ENCODE data around the gene PSMB7. TPM values are rescaled to one million over a fixed set of nuclear protein-coding genes. Genes with fewer than 3 reads are reported as not detected.

PSMB7 gene
- total RNA-seq, 4 donors from 2014 or later: 265 to 438 (median 354) TPM

GRCh38 chr9:124437086-124437485 lies 21.8 kb upstream of the PSMB7 start:
- intact Hi-C loops (cut with DNase I; ENCODE audit: low total_unique reads): no loop called here
- TF ChIP-seq CTCF (IDR thresholded peaks at IDR 0.05 in 4 of 5, conservative IDR thresholded peaks at IDR 0.05 in 1 of 5) (no peak), POLR2A (IDR thresholded peaks at IDR 0.05) (no peak)
- H3K36me3 ChIP-seq: no peaks in the 10 kb centered on the region
- no peak overlapping the region for H3K27ac ChIP-seq
- ATAC-seq: no peak
- H3K9me3 ChIP-seq: no peaks in the 10 kb centered on the region
- DNase-seq: no peak
- in situ Hi-C loops (cut with MboI; ENCODE audit: low sequenced_read_pairs in 4 of 4): no loop called here
- H3K4me3 ChIP-seq: no peak overlapping the region
- H3K4me1 ChIP-seq: no peaks in the 10 kb centered on the region
- peaks cover 0 to 9% (median 0%) of the 10 kb centered on the region in 3 donors for H3K27me3 ChIP-seq

GRCh38 chr9:124436320-124436719 lies 21.1 kb upstream of the PSMB7 start:
- H3K27ac ChIP-seq: no peak overlapping the region
- no peak for ATAC-seq

GRCh38 chr9:124429530-124429867 lies 14.3 kb upstream of the PSMB7 start:
- intact Hi-C loops (cut with DNase I; ENCODE audit: low total_unique reads) (no loop called here), in situ Hi-C loops (cut with MboI; ENCODE audit: low sequenced_read_pairs in 4 of 4) (no loop called here)
- ATAC-seq (no peak), DNase-seq (no peak)
- no peak for TF ChIP-seq CTCF (IDR thresholded peaks at IDR 0.05 in 4 of 5, conservative IDR thresholded peaks at IDR 0.05 in 1 of 5)
- Histone ChIP-seq H3K27me3 (no peaks in the 10 kb centered on the region), H3K4me1 (no peaks in the 10 kb centered on the region), H3K27ac (no peak overlapping the region), H3K9me3 (no peaks in the 10 kb centered on the region), H3K36me3 (no peaks in the 10 kb centered on the region), H3K4me3 (no peak overlapping the region)

More at GRCh38 chr9:124436320-124436719, 21.1 kb upstream of the PSMB7 start:
- Histone ChIP-seq H3K4me3 (no peak overlapping the region), H3K9me3 (no peaks in the 10 kb centered on the region), H3K4me1 (no peaks in the 10 kb centered on the region), H3K36me3 (no peaks in the 10 kb centered on the region), H3K27me3 (peaks cover 0 to 9% (median 0%) of the 10 kb centered on the region in 3 donors)
- TF ChIP-seq CTCF (IDR thresholded peaks at IDR 0.05 in 4 of 5, conservative IDR thresholded peaks at IDR 0.05 in 1 of 5) (no peak), POLR2A (IDR thresholded peaks at IDR 0.05) (no peak)
- intact Hi-C loops (cut with DNase I; ENCODE audit: low total_unique reads): no loop called here
- DNase-seq: no peak
- in situ Hi-C loops (cut with MboI; ENCODE audit: low sequenced_read_pairs in 4 of 4): no loop called here

- intact Hi-C loops (cut with DNase I; ENCODE audit: low total_unique reads) (no loop called here), in situ Hi-C loops (cut with MboI; ENCODE audit: low sequenced_read_pairs in 4 of 4) (no loop called here)
- Histone ChIP-seq H3K9me3 (no peaks in the 10 kb centered on the region), H3K27me3 (no peaks in the 10 kb centered on the region), H3K4me1 (no peaks in the 10 kb centered on the region), H3K36me3 (no peaks in the 10 kb centered on the region), H3K4me3 (peak overlapping the region in 1 of 4 donors; percentile 9), H3K27ac (no peak overlapping the region)
- ATAC-seq (peak in 1 of 2 donors; percentile 11), DNase-seq (no peak)
- no peak for TF ChIP-seq CTCF (IDR thresholded peaks at IDR 0.05 in 4 of 5, conservative IDR thresholded peaks at IDR 0.05 in 1 of 5)
- TF ChIP-seq POLR2A (IDR thresholded peaks at IDR 0.05): no peak
Measured at GRCh38 chr9:124428751-124429529, 13.7 kb upstream of the PSMB7 start.

- Histone ChIP-seq H3K36me3 (no peaks in the 10 kb centered on the region), H3K27me3 (no peaks in the 10 kb centered on the region), H3K27ac (no peak overlapping the region), H3K9me3 (no peaks in the 10 kb centered on the region), H3K4me3 (no peak overlapping the region), H3K4me1 (no peaks in the 10 kb centered on the region)
- DNase-seq (no peak), ATAC-seq (no peak)
- intact Hi-C loops (cut with DNase I; ENCODE audit: low total_unique reads): no loop called here
- in situ Hi-C loops (cut with MboI; ENCODE audit: low sequenced_read_pairs in 4 of 4): no loop called here
- TF ChIP-seq CTCF (IDR thresholded peaks at IDR 0.05 in 4 of 5, conservative IDR thresholded peaks at IDR 0.05 in 1 of 5) (no peak), POLR2A (IDR thresholded peaks at IDR 0.05) (no peak)
Measured at GRCh38 chr9:124427281-124427680, 12.0 kb upstream of the PSMB7 start.

All from gastrocnemius medialis (tissue), 4 donors.